K562 (cell line): ENCODE measurements around the gene CRYBB1. TPM values are rescaled to one million over a fixed set of nuclear protein-coding genes. Genes with fewer than 3 reads are reported as not detected.

Source experiments
- ILF3 ChIP-seq: fragments of 450-650 bp; IDR thresholded peaks from 2 replicates; pipeline ENCODE4 v1.6.1; 2018; ENCODE audit warnings: antibody characterized with exemption, mild to moderate bottlenecking, moderate library complexity, borderline replicate concordance
- MCM5 ChIP-seq: fragments of 450-650 bp; IDR thresholded peaks from 2 replicates; pipeline ENCODE4 v1.6.1; 2016; ENCODE audit warnings: low read depth
- PCBP2 ChIP-seq: fragments of 200-400 bp; formaldehyde crosslinking; IDR thresholded peaks from 2 replicates; pipeline ENCODE4 v1.6.1; 2018; ENCODE audit warnings: low read length, low read depth, mild to moderate bottlenecking, moderate library complexity; ENCODE audit not compliant: poor library complexity, severe bottlenecking
- POLR3A ChIP-seq: IDR thresholded peaks from 2 replicates; pipeline ENCODE4 v1.6.1; 2011; ENCODE audit warnings: borderline replicate concordance, mild to moderate bottlenecking, moderate library complexity; ENCODE audit not compliant: insufficient read length, insufficient read depth; ENCODE audit errors: extremely low read depth
- SRSF1 ChIP-seq: fragments of 200-400 bp; formaldehyde crosslinking; IDR thresholded peaks from 2 replicates; pipeline ENCODE4 v1.6.1; 2017; ENCODE audit warnings: mild to moderate bottlenecking, low read depth, low read length, moderate library complexity
- polyA plus RNA-seq, 8 experiments: library from polyadenylated mRNA; depleted of rRNA in 4 of 8; stranded (reverse) in 5 of 8; unstranded in 3 of 8; fragments of >200 nt; fragmentation: Nextera tagmentation in 2 of 8; fragmentation: Illumina TruSeq in 1 of 8; extraction: Ambion mirVana in 2 of 8; extraction: Trizol in 1 of 8; gene quantifications; 2 replicates each; pipeline versions ENCODE4 v1.2.1 to v1.2.3, GENCODE V29; 2011 to 2014; ENCODE audit warnings: inconsistent platforms in 1 of 8, missing spikeins in 1 of 8
- total RNA-seq, 7 experiments: library from RNA; depleted of rRNA in 6 of 7; stranded (reverse); fragments of >200 nt in 6 of 7; fragmentation: Illumina TruSeq in 2 of 7; extraction: Trizol in 2 of 7; gene quantifications; 2 replicates each; pipeline versions ENCODE4 v1.2.1 to v1.2.3, GENCODE V29; 2011 to 2021; ENCODE audit warnings: low replicate concordance in 1 of 7
- TF ChIP-seq, protein P1 (sequence below): fragments of 250-450 bp; sonication (Bioruptor Pico); IDR thresholded peaks from 2 replicates; pipeline ENCODE4 v1.6.1; 2021; ENCODE audit warnings: mild to moderate bottlenecking
- TF ChIP-seq, protein P2 (sequence below): fragments of 200-600 bp; sonication (generic); IDR thresholded peaks from one replicate; pipeline ENCODE4 v1.6.1; 2012; ENCODE audit warnings: mild to moderate bottlenecking, low read depth, low read length, inconsistent platforms
- TF ChIP-seq, protein P3 (sequence below): fragments of 250-450 bp; sonication (Bioruptor Pico); IDR thresholded peaks from 2 replicates; pipeline ENCODE4 v1.8.0; 2022; ENCODE audit warnings: inconsistent platforms, mild to moderate bottlenecking, moderate library complexity, borderline replicate concordance
- TF ChIP-seq, protein P4 (sequence below): fragments of 450-650 bp; IDR thresholded peaks from 2 replicates; pipeline ENCODE4 v1.6.1; 2016; ENCODE audit warnings: missing biosample characterization, missing genetic modification characterization

Gene CRYBB1
- total and polyA plus RNA-seq, 9 of the 15 experiments (the other 6 are each of a cell fraction or from before 2014, with no cell fraction given), result 0.16 to 0.45 (median 0.33) TPM; not detected in 2

DNA sequence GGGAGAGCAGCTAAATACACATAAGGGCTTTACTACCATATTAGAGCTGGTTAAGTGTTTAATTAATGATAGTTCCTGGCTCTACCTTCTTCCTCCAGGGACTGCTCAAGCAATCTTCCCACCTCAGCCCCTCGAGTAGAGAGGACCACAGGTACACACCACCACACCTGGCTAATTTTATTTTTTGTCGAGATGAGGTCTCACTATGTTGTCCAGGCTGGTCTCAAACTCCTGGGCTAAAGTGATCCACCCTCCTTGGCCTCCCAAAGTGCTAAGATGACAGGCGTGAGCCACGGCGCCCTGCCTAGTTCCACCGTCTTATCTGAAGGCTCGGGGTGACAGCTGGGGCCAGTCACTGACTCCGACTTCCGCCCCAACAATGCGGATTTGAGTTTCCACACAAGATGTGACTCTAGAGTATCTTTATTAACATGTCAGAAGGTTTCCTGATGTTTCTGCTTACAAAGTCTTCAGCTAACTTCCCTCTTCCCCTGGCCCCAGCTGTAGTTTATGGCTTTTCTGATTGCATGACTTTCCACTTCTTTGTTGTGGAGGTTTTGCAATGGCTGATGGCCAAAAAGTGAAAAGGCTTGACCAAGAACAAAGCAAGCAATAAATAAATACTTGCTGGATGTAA is 44.7 kb downstream of the CRYBB1 start (continued):
- TF ChIP-seq, protein P1, sequence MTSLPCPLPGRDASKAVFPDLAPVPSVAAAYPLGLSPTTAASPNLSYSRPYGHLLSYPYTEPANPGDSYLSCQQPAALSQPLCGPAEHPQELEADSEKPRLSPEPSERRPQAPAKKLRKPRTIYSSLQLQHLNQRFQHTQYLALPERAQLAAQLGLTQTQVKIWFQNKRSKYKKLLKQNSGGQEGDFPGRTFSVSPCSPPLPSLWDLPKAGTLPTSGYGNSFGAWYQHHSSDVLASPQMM (CRISPR knock-in tag), result no peak
- TF ChIP-seq, protein P2, sequence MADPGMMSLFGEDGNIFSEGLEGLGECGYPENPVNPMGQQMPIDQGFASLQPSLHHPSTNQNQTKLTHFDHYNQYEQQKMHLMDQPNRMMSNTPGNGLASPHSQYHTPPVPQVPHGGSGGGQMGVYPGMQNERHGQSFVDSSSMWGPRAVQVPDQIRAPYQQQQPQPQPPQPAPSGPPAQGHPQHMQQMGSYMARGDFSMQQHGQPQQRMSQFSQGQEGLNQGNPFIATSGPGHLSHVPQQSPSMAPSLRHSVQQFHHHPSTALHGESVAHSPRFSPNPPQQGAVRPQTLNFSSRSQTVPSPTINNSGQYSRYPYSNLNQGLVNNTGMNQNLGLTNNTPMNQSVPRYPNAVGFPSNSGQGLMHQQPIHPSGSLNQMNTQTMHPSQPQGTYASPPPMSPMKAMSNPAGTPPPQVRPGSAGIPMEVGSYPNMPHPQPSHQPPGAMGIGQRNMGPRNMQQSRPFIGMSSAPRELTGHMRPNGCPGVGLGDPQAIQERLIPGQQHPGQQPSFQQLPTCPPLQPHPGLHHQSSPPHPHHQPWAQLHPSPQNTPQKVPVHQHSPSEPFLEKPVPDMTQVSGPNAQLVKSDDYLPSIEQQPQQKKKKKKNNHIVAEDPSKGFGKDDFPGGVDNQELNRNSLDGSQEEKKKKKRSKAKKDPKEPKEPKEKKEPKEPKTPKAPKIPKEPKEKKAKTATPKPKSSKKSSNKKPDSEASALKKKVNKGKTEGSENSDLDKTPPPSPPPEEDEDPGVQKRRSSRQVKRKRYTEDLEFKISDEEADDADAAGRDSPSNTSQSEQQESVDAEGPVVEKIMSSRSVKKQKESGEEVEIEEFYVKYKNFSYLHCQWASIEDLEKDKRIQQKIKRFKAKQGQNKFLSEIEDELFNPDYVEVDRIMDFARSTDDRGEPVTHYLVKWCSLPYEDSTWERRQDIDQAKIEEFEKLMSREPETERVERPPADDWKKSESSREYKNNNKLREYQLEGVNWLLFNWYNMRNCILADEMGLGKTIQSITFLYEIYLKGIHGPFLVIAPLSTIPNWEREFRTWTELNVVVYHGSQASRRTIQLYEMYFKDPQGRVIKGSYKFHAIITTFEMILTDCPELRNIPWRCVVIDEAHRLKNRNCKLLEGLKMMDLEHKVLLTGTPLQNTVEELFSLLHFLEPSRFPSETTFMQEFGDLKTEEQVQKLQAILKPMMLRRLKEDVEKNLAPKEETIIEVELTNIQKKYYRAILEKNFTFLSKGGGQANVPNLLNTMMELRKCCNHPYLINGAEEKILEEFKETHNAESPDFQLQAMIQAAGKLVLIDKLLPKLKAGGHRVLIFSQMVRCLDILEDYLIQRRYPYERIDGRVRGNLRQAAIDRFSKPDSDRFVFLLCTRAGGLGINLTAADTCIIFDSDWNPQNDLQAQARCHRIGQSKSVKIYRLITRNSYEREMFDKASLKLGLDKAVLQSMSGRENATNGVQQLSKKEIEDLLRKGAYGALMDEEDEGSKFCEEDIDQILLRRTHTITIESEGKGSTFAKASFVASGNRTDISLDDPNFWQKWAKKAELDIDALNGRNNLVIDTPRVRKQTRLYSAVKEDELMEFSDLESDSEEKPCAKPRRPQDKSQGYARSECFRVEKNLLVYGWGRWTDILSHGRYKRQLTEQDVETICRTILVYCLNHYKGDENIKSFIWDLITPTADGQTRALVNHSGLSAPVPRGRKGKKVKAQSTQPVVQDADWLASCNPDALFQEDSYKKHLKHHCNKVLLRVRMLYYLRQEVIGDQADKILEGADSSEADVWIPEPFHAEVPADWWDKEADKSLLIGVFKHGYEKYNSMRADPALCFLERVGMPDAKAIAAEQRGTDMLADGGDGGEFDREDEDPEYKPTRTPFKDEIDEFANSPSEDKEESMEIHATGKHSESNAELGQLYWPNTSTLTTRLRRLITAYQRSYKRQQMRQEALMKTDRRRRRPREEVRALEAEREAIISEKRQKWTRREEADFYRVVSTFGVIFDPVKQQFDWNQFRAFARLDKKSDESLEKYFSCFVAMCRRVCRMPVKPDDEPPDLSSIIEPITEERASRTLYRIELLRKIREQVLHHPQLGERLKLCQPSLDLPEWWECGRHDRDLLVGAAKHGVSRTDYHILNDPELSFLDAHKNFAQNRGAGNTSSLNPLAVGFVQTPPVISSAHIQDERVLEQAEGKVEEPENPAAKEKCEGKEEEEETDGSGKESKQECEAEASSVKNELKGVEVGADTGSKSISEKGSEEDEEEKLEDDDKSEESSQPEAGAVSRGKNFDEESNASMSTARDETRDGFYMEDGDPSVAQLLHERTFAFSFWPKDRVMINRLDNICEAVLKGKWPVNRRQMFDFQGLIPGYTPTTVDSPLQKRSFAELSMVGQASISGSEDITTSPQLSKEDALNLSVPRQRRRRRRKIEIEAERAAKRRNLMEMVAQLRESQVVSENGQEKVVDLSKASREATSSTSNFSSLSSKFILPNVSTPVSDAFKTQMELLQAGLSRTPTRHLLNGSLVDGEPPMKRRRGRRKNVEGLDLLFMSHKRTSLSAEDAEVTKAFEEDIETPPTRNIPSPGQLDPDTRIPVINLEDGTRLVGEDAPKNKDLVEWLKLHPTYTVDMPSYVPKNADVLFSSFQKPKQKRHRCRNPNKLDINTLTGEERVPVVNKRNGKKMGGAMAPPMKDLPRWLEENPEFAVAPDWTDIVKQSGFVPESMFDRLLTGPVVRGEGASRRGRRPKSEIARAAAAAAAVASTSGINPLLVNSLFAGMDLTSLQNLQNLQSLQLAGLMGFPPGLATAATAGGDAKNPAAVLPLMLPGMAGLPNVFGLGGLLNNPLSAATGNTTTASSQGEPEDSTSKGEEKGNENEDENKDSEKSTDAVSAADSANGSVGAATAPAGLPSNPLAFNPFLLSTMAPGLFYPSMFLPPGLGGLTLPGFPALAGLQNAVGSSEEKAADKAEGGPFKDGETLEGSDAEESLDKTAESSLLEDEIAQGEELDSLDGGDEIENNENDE, result no peak
- TF ChIP-seq, protein P3, sequence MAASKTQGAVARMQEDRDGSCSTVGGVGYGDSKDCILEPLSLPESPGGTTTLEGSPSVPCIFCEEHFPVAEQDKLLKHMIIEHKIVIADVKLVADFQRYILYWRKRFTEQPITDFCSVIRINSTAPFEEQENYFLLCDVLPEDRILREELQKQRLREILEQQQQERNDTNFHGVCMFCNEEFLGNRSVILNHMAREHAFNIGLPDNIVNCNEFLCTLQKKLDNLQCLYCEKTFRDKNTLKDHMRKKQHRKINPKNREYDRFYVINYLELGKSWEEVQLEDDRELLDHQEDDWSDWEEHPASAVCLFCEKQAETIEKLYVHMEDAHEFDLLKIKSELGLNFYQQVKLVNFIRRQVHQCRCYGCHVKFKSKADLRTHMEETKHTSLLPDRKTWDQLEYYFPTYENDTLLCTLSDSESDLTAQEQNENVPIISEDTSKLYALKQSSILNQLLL, result no peak
- TF ChIP-seq MCM5 (no peak), SRSF1 (no peak), POLR3A (no peak), ILF3 (no peak), PCBP2 (no peak)
- TF ChIP-seq, protein P4, sequence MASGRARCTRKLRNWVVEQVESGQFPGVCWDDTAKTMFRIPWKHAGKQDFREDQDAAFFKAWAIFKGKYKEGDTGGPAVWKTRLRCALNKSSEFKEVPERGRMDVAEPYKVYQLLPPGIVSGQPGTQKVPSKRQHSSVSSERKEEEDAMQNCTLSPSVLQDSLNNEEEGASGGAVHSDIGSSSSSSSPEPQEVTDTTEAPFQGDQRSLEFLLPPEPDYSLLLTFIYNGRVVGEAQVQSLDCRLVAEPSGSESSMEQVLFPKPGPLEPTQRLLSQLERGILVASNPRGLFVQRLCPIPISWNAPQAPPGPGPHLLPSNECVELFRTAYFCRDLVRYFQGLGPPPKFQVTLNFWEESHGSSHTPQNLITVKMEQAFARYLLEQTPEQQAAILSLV (tag), result no peak
